Adrenal gland (tissue), 12 donors: ENCODE data around the gene TACR1. TPM values are rescaled to one million over a fixed set of nuclear protein-coding genes. Genes with fewer than 3 reads are reported as not detected.

Experiments
- DNase-seq, 7 donors: peaks; one replicate each; pipeline ENCODE4 v3.0.0-alpha.2; 2019 to 2020
- H3K27ac ChIP-seq, 5 donors: fragments of 200-600 bp; sonication (generic) in 4 of 5; 1 replicate in 3 of 5; 2 replicates in 2 of 5; pipeline versions ENCODE4 v1.5.1 to v1.8.0; 2016 to 2020; ENCODE audit warnings: mild to moderate bottlenecking in 1 of 5
- H3K27me3 ChIP-seq: fragments of 200-600 bp; 2 replicates; pipeline ENCODE4 v1.8.0; 2021
- H3K36me3 ChIP-seq, 2 donors: fragments of 200-600 bp; replicated peaks in 1 of 2; 1 replicate in 1 of 2; 2 replicates in 1 of 2; pipeline versions ENCODE4 v1.5.1 to v1.8.0; 2018 to 2022
- H3K4me1 ChIP-seq, 2 donors: fragments of 200-600 bp; replicated peaks in 1 of 2; 1 replicate in 1 of 2; 2 replicates in 1 of 2; pipeline versions ENCODE4 v1.5.1 to v1.8.0; 2018 to 2021
- H3K4me3 ChIP-seq, 4 donors: fragments of 200-600 bp; sonication (generic) in 3 of 4; one replicate each; pipeline ENCODE4 v1.5.1; 2016 to 2018
- H3K9me3 ChIP-seq, 3 donors: fragments of 200-600 bp; sonication (generic) in 1 of 3; replicated peaks in 1 of 3; 1 replicate in 2 of 3; 2 replicates in 1 of 3; pipeline versions ENCODE4 v1.5.1 to v1.8.0; 2016 to 2021
- POLR2A ChIP-seq, 2 donors: fragments of 450-650 bp; IDR thresholded peaks; one replicate each; pipeline ENCODE4 v1.6.1; 2017; ENCODE audit warnings: antibody characterized with exemption in 2 of 2, mild to moderate bottlenecking in 2 of 2, moderate library complexity in 1 of 2
- WGBS, 4 donors: extraction: QIAGEN DNeasy Blood & Tissue Kit in 2 of 4; methylation state at CpG; one replicate each; pipeline versions ENCODE4 v1.1.5 to v1.1.7; 2013 to 2017; 5-methylcytosine and 5-hydroxymethylcytosine counted together
- intact Hi-C, 2 donors: fragments of 100-400 bp; cut with DNase I; formaldehyde crosslinking; loops; one replicate each; pipeline versions ENCODE4 v1.14.1 to v1.15.0; 2022 to 2023
- polyA plus RNA-seq, 3 donors: library from polyadenylated mRNA; stranded (reverse); fragments of 200-250 nt in 2 of 3; fragments of 350-450 nt in 1 of 3; fragmentation: Illumina TruSeq in 1 of 3; extraction: RNeasy Lipid Tissue Mini Kit (QIAGEN cat#74804) in 1 of 3; gene quantifications; one replicate each; pipeline ENCODE4 v1.2.3, GENCODE V29; 2013 to 2014
- total RNA-seq, 9 donors: library from RNA; depleted of rRNA in 4 of 9; stranded (reverse); fragments of >200 nt in 4 of 9; fragments of 120-200 nt in 1 of 9; fragmentation: NEBNext Ultra II Directional in 1 of 9; extraction: Animal tissue kit (Norgen Biotek cat#: 25700) in 1 of 9; gene quantifications; one replicate each; pipeline versions ENCODE4 v1.1.0 to v1.2.4, GENCODE V29; 2013 to 2023
- TF ChIP-seq, protein P1 (sequence below), 6 experiments: fragments of 450-650 bp in 4 of 6; fragments of 200-600 bp in 2 of 6; sonication (generic) in 1 of 6; IDR thresholded peaks; 1 replicate in 5 of 6; 2 replicates in 1 of 6; pipeline versions ENCODE4 v1.5.1 to v1.8.0; 2016 to 2021; ENCODE audit warnings: antibody characterized with exemption in 6 of 6, mild to moderate bottlenecking in 2 of 6, moderate library complexity in 1 of 6
- donor health status: healthy with polysubstance abuse.
- donor health status: Bipolar disorder and iron deficiency.
- donor health status: DM: yes; HTN: yes; CAD: no.
- donor health status: DM: no; HTN: no; CAD: no.
- donor health status: DM: no; HTN: no; CAD: no.
- donor health status: DM: yes; HTN: yes; CAD: no.

Gene TACR1
- total and polyA plus RNA-seq, 12 donors: 0.15 to 1.9 (median 0.41) TPM; not detected in 1

DNA sequence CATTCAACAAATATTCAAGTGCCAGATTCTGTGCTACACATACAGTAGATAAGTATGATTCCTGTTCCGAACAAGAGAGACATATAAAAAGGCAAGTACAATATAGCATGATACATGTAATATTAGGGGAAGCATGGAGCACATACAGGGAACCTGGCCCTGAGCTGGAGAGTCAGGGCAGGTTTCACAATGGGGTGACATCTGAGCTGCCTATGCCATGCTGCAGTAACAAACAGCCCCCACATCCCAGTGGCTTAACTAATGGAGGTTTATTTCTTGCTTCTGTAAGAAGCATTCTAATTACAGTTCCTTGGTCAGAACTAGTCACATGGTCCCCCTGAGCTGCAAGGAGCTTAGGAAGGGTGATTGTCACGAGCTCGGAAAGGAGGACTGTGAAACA, 27.3 kb upstream of the TACR1 start:
- no peaks in the 10 kb centered on the region for H3K27me3 ChIP-seq
- H3K4me3 ChIP-seq: no peak overlapping the region
- H3K36me3 ChIP-seq: no peaks in the 10 kb centered on the region
- H3K9me3 ChIP-seq: no peaks in the 10 kb centered on the region
- H3K27ac ChIP-seq: no peak overlapping the region
- 85 to 95% (median 91%) methylated on average over 3 of the region's 3 CpGs for WGBS, 4 donors
- DNase-seq: no peak
- TF ChIP-seq POLR2A (IDR thresholded peaks at IDR 0.05): no peak
- TF ChIP-seq, protein P1, sequence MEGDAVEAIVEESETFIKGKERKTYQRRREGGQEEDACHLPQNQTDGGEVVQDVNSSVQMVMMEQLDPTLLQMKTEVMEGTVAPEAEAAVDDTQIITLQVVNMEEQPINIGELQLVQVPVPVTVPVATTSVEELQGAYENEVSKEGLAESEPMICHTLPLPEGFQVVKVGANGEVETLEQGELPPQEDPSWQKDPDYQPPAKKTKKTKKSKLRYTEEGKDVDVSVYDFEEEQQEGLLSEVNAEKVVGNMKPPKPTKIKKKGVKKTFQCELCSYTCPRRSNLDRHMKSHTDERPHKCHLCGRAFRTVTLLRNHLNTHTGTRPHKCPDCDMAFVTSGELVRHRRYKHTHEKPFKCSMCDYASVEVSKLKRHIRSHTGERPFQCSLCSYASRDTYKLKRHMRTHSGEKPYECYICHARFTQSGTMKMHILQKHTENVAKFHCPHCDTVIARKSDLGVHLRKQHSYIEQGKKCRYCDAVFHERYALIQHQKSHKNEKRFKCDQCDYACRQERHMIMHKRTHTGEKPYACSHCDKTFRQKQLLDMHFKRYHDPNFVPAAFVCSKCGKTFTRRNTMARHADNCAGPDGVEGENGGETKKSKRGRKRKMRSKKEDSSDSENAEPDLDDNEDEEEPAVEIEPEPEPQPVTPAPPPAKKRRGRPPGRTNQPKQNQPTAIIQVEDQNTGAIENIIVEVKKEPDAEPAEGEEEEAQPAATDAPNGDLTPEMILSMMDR (IDR thresholded peaks at IDR 0.05): no peak
- intact Hi-C loops: no loop called here
- no peaks in the 10 kb centered on the region for H3K4me1 ChIP-seq

DNA sequence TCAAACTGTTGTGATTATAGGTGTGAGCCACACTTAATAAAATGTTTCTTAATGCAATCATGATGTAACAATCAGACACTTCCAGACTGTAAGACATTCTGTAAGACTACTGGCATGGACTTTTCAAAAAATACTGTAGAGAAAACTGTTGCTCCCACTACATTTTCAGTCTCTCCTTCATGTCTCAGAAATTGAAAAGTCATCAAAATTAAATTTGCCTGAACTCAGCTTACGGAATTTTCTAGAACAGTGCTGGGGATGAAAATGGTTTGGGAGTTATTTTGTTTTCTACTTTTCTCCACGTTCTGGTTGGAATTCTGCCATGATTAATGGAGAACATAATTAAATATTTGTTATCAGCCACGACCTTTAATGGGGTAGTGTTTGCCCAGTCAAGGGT, 26.8 kb upstream of the TACR1 start:
- no peak for DNase-seq
- intact Hi-C loops: no loop called here
- no peaks in the 10 kb centered on the region for H3K4me1 ChIP-seq
- H3K27ac ChIP-seq: no peak overlapping the region
- WGBS, 4 donors: 43 to 61% (median 60%) methylated on average over 3 of the region's 3 CpGs
- no peaks in the 10 kb centered on the region for H3K36me3 ChIP-seq
- H3K9me3 ChIP-seq: no peaks in the 10 kb centered on the region
- no peaks in the 10 kb centered on the region for H3K27me3 ChIP-seq
- no peak overlapping the region for H3K4me3 ChIP-seq
- TF ChIP-seq POLR2A (IDR thresholded peaks at IDR 0.05): no peak
- TF ChIP-seq, protein P1 (IDR thresholded peaks at IDR 0.05): no peak

DNA sequence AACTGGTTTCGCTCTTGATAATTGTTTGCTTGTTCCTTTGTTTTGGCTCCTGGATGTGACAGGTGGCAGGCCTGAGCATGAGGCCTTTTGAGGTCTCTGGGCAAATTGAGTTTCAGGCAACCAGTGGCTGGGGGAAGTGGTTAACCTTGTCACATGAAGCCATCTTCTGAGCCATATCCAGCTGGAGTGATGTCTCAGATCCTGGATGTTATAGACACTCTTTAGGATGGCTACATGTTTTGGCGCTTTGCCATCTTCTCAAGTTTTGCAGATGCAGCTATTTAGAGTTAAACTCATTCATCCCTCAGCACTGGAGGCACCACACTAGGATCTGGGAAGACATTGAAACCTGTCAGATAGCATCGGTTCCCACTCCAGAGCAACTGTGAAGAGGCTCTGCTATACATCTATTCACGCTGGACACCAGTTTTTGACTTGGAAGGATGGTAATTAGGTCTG, 25.3 kb upstream of the TACR1 start:
- intact Hi-C loops: no loop called here
- H3K4me3 ChIP-seq: no peak overlapping the region
- no peaks in the 10 kb centered on the region for H3K36me3 ChIP-seq
- H3K9me3 ChIP-seq: no peaks in the 10 kb centered on the region
- no peak for TF ChIP-seq POLR2A (IDR thresholded peaks at IDR 0.05)
- TF ChIP-seq, protein P1 (IDR thresholded peaks at IDR 0.05): no peak
- H3K27ac ChIP-seq: no peak overlapping the region
- WGBS, 4 donors: 83 to 92% (median 85%) methylated on average over 4 of the region's 4 CpGs
- H3K4me1 ChIP-seq: no peaks in the 10 kb centered on the region
- no peaks in the 10 kb centered on the region for H3K27me3 ChIP-seq
- no peak for DNase-seq

DNA sequence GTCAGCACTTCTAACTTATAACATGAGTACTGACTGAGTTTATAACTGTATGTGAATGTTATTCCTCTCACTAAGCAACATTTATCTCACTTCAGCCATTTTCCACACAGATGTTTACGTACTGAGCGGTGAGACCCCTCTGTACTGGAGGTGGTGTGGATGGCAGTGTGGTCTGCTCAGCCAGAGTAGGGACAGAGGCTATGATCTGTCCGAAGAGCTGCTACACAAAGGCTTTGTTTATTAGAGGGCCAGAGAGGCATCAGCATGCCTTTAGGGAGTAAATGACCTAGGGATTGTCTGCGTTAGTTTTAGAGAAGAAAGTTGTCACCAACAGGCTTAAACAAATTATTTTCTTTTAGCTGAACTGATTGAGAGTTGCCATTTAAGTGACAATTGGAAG, 23.2 kb upstream of the TACR1 start:
- DNase-seq: no peak
- no peaks in the 10 kb centered on the region for H3K36me3 ChIP-seq
- H3K4me1 ChIP-seq: no peaks in the 10 kb centered on the region
- H3K4me3 ChIP-seq: no peak overlapping the region
- H3K27ac ChIP-seq: no peak overlapping the region
- 78 to 86% (median 85%) methylated on average over 4 of the region's 4 CpGs for WGBS, 4 donors
- TF ChIP-seq POLR2A (IDR thresholded peaks at IDR 0.05): no peak
- TF ChIP-seq, protein P1 (IDR thresholded peaks at IDR 0.05): no peak
- no peaks in the 10 kb centered on the region for H3K27me3 ChIP-seq
- intact Hi-C loops: no loop called here
- H3K9me3 ChIP-seq: no peaks in the 10 kb centered on the region
